ENCODE data around the gene CSMD2.
"Not testable (repeated sequence)": the region's sequence is repeated elsewhere in the genome, so short reads cannot be mapped to it uniquely, and the experiment has no call there.

The CSMD2 gene

DNA sequence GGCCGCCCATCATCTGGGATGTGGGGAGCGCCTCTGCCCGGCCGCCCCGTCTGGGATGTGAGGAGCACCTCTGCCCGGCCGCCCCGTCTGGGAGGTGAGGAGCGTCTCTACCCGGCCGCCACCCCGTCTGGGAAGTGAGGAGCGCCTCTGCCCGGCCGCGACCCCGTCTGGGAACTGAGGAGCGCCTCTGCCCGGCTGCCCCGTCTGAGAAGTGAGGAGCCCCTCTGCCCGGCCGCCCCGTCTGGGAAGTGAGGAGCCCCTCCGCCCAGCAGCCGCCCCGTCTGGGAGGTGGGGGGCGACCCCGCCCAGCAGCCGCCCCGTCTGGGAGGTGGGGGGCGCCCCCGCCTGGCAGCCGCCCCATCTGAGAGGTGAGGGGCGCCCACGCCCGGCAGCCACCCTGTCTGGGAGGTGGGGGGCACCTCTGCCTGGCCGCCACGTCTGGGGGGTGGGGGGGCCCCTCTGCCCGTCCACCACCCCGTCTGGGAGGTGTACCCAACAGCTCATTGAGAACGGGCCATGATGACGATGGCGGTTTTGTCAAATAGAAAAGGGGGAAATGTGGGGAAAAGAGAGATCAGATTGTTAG is 82.9 kb downstream of the CSMD2 start:
- WGBS (ENCODE audit: insufficient coverage, insufficient read length), result no CpG with 5 or more reads among the region's 43 CpGs
- H3K27me3 ChIP-seq (ENCODE audit: control insufficient read depth, insufficient read depth, low read length); DNase-seq (ENCODE audit: low read depth, low spot score); H3K27ac ChIP-seq (ENCODE audit: low read length); H3K9me3 ChIP-seq (ENCODE audit: control insufficient read depth, insufficient read depth, low read length); H3K4me1 ChIP-seq (ENCODE audit: control insufficient read depth, insufficient read depth, low read length); H3K4me3 ChIP-seq (ENCODE audit: low read length); H3K36me3 ChIP-seq (ENCODE audit: control insufficient read depth, insufficient read depth, low read length): not testable (repeated sequence)

DNA sequence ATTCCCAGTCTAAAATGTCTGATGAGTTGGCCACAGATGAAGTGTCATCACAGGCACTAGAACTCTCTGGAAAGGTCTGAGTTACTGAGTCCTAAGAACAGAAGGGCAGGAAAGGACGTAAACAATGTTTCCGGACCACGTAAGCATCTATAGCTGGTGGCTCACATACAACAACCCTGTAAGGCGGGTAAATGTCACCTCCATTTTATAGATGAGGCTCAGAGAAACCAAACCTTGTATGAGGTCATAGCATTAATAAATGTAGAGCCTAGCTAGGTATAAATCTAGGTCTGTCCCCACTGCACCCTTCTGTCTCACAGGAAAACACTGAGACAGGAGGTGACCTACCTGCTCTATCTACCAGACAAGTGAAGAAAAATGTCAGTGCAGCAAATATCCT is 86.6 kb downstream of the CSMD2 start:
- Histone ChIP-seq H3K4me3 (ENCODE audit: low read length) (no peak overlapping the region), H3K4me1 (ENCODE audit: control insufficient read depth, insufficient read depth, low read length) (no peaks in the 10 kb centered on the region), H3K9me3 (ENCODE audit: control insufficient read depth, insufficient read depth, low read length) (no peaks in the 10 kb centered on the region), H3K27ac (ENCODE audit: low read length) (no peak overlapping the region), H3K27me3 (ENCODE audit: control insufficient read depth, insufficient read depth, low read length) (no peaks in the 10 kb centered on the region), H3K36me3 (ENCODE audit: control insufficient read depth, insufficient read depth, low read length) (no peaks in the 10 kb centered on the region)
- WGBS (ENCODE audit: insufficient coverage, insufficient read length), result no CpG with 5 or more reads among the region's 4 CpGs
- DNase-seq (ENCODE audit: low read depth, low spot score), result no peak

- H3K36me3 ChIP-seq (ENCODE audit: control insufficient read depth, insufficient read depth, low read length), result no peaks in the 10 kb centered on the region
- H3K27me3 ChIP-seq (ENCODE audit: control insufficient read depth, insufficient read depth, low read length), result no peaks in the 10 kb centered on the region
- WGBS (ENCODE audit: insufficient coverage, insufficient read length), result no CpG with 5 or more reads among the region's 7 CpGs
- H3K27ac ChIP-seq (ENCODE audit: low read length), result no peak overlapping the region
- DNase-seq (ENCODE audit: low read depth, low spot score), result no peak
- no peaks in the 10 kb centered on the region for H3K9me3 ChIP-seq (ENCODE audit: control insufficient read depth, insufficient read depth, low read length)
- no peaks in the 10 kb centered on the region; the same call in 1 of the 2 replicates for H3K4me1 ChIP-seq (ENCODE audit: control insufficient read depth, insufficient read depth, low read length)
- H3K4me3 ChIP-seq (ENCODE audit: low read length), result no peak overlapping the region
Observed at GRCh38 chr1:34075576-34075975, 89.5 kb downstream of the CSMD2 start.

DNA sequence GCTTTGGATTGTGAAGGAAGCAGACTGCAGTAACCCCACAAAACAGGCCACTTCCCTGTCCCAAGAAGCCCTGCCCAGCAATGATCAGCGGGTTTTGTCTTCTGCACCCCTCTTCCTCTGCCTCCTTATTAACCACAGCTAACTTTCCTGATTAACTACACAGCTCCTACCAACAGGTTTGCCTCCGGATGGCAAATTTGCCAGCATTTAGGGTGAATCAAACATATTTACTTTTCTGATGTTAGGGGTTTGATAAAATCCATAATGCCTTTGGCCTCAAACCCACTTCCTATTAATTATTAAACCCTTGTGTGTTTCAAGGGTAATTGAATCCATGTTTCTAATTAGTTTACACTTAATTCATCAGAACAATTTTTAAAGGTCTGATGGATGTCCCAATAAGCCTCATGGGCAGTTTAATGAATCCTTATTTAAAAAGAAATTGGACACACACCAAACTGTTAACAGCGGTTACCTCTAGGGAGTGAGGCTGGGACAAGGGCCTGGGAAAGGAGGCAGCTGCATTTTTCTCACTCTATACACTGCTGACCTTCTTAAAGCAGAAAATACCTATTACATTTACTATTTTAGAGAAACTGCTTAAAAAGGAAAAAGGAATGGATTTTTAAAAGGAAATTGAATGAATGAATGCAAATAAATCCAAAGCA is 91.9 kb downstream of the CSMD2 start:
- no peak overlapping the region for H3K4me3 ChIP-seq (ENCODE audit: low read length)
- H3K9me3 ChIP-seq (ENCODE audit: control insufficient read depth, insufficient read depth, low read length), result no peaks in the 10 kb centered on the region
- no peak overlapping the region for H3K27ac ChIP-seq (ENCODE audit: low read length)
- H3K27me3 ChIP-seq (ENCODE audit: control insufficient read depth, insufficient read depth, low read length), result no peaks in the 10 kb centered on the region
- WGBS (ENCODE audit: insufficient coverage, insufficient read length), result no CpG with 5 or more reads among the region's 3 CpGs
- no peak for DNase-seq (ENCODE audit: low read depth, low spot score)
- H3K36me3 ChIP-seq (ENCODE audit: control insufficient read depth, insufficient read depth, low read length), result no peaks in the 10 kb centered on the region
- H3K4me1 ChIP-seq (ENCODE audit: control insufficient read depth, insufficient read depth, low read length), result no peaks in the 10 kb centered on the region; the same call in 1 of the 2 replicates

DNA sequence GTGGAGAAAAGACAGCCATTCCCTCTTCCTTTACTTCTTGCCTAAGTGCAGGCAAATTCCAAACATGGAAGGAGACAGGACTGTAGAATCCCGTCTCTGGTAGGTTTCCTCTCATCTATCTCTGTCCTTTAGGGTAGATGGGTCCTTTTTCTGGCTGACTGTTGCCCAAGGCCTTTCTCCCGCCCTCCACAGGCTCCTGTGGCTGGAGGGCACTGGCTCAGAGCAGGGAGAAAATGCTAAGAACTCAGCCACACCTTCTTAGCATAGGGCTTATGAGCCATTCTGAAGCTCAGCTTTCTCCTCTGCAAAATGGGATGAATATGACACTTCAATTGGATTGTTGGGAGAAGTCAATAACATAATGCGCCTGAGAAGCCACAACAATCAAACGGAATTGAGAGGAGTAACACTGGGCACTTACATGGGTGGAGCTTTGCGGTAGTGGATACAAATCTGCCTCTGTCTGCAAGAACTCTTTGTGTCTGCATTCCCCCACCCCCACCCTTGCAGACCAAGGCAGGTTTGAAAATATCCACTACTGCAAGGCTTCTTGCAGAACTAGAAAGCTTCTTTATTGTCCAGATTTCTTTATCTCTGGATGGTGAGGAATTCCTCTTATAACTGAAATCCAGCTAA is 94.7 kb downstream of the CSMD2 start:
- Histone ChIP-seq H3K4me3 (ENCODE audit: low read length) (no peak overlapping the region), H3K9me3 (ENCODE audit: control insufficient read depth, insufficient read depth, low read length) (no peaks in the 10 kb centered on the region), H3K27ac (ENCODE audit: low read length) (no peak overlapping the region), H3K4me1 (ENCODE audit: control insufficient read depth, insufficient read depth, low read length) (no peaks in the 10 kb centered on the region; the same call in 1 of the 2 replicates), H3K27me3 (ENCODE audit: control insufficient read depth, insufficient read depth, low read length) (no peaks in the 10 kb centered on the region), H3K36me3 (ENCODE audit: control insufficient read depth, insufficient read depth, low read length) (no peaks in the 10 kb centered on the region)
- DNase-seq (ENCODE audit: low read depth, low spot score), result no peak
- no CpG with 5 or more reads among the region's 5 CpGs for WGBS (ENCODE audit: insufficient coverage, insufficient read length)

- Histone ChIP-seq H3K27ac (ENCODE audit: low read length) (no peak overlapping the region), H3K27me3 (ENCODE audit: control insufficient read depth, insufficient read depth, low read length) (no peaks in the 10 kb centered on the region), H3K4me1 (ENCODE audit: control insufficient read depth, insufficient read depth, low read length) (no peaks in the 10 kb centered on the region; the same call in 1 of the 2 replicates), H3K4me3 (ENCODE audit: low read length) (no peak overlapping the region), H3K9me3 (ENCODE audit: control insufficient read depth, insufficient read depth, low read length) (no peaks in the 10 kb centered on the region), H3K36me3 (ENCODE audit: control insufficient read depth, insufficient read depth, low read length) (no peaks in the 10 kb centered on the region)
- no CpG with 5 or more reads among the region's 5 CpGs for WGBS (ENCODE audit: insufficient coverage, insufficient read length)
- DNase-seq (ENCODE audit: low read depth, low spot score), result no peak
Observed at GRCh38 chr1:34066981-34067603, 97.9 kb downstream of the CSMD2 start.

DNA sequence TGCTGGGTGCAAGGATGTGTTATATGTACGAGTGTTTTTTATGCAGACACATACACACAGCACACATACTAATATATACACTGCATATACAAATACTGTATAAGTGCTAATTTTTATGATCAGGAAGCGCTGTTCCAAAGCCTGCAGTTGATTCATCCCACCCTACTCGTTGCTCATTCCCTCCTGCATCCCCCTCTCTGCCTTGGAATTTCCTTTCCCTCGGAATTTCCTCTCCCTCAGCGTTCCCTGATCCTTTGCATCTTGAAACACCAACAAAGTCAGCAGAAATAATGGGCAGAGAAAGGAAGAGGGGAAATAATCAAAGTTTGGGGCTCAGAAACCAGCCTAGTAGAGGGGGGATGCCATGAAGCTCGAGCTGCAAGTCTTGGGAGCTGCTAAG is 98.9 kb downstream of the CSMD2 start:
- H3K4me3 ChIP-seq (ENCODE audit: low read length), result no peak overlapping the region
- DNase-seq (ENCODE audit: low read depth, low spot score), result no peak
- no CpG with 5 or more reads among the region's 6 CpGs for WGBS (ENCODE audit: insufficient coverage, insufficient read length)
- no peaks in the 10 kb centered on the region for H3K27me3 ChIP-seq (ENCODE audit: control insufficient read depth, insufficient read depth, low read length)
- H3K9me3 ChIP-seq (ENCODE audit: control insufficient read depth, insufficient read depth, low read length), result no peaks in the 10 kb centered on the region
- H3K4me1 ChIP-seq (ENCODE audit: control insufficient read depth, insufficient read depth, low read length), result no peaks in the 10 kb centered on the region; the same call in 1 of the 2 replicates
- H3K36me3 ChIP-seq (ENCODE audit: control insufficient read depth, insufficient read depth, low read length), result no peaks in the 10 kb centered on the region
- H3K27ac ChIP-seq (ENCODE audit: low read length), result no peak overlapping the region

GRCh38 chr1:34065498-34065897 is 99.5 kb downstream of the CSMD2 start:
- Histone ChIP-seq H3K4me1 (ENCODE audit: control insufficient read depth, insufficient read depth, low read length) (no peaks in the 10 kb centered on the region), H3K9me3 (ENCODE audit: control insufficient read depth, insufficient read depth, low read length) (no peaks in the 10 kb centered on the region), H3K27me3 (ENCODE audit: control insufficient read depth, insufficient read depth, low read length) (no peaks in the 10 kb centered on the region), H3K27ac (ENCODE audit: low read length) (no peak overlapping the region), H3K36me3 (ENCODE audit: control insufficient read depth, insufficient read depth, low read length) (no peaks in the 10 kb centered on the region), H3K4me3 (ENCODE audit: low read length) (no peak overlapping the region)
- no peak for DNase-seq (ENCODE audit: low read depth, low spot score)
- WGBS (ENCODE audit: insufficient coverage, insufficient read length), result no CpG with 5 or more reads among the region's 2 CpGs

DNA sequence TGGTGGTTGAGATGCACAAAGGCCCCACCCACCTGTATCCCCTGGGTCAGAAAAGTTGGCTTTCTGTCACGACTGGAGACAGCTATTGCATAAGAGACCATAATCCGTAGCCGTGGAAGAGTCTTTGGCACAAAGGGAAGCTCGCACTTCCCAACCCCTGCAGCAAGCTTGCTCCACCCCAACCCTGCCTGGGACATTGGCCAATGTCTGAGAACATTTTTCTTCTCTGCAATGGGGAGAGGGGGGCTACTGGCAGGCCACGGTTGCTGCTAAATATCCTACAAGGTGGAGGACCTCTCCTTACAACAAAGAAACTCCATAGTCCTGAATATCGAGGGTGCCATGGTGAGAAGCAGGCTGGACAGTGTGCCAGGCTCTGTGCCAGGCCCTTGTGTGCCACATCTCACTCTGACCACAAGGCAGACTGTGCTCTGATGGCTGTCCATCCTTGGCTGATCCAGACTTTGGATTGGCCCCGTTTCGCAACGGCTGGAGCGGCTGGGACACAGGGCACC is 104.1 kb downstream of the CSMD2 start:
- H3K4me3 ChIP-seq (ENCODE audit: low read length), result no peak overlapping the region
- H3K27ac ChIP-seq (ENCODE audit: low read length), result no peak overlapping the region
- H3K4me1 ChIP-seq (ENCODE audit: control insufficient read depth, insufficient read depth, low read length), result peaks cover 3% of the 10 kb centered on the region; the same call in 1 of the 2 replicates
- H3K9me3 ChIP-seq (ENCODE audit: control insufficient read depth, insufficient read depth, low read length), result no peaks in the 10 kb centered on the region
- WGBS (ENCODE audit: insufficient coverage, insufficient read length), result no CpG with 5 or more reads among the region's 10 CpGs
- no peaks in the 10 kb centered on the region for H3K27me3 ChIP-seq (ENCODE audit: control insufficient read depth, insufficient read depth, low read length)
- no peak for DNase-seq (ENCODE audit: low read depth, low spot score)
- H3K36me3 ChIP-seq (ENCODE audit: control insufficient read depth, insufficient read depth, low read length), result no peaks in the 10 kb centered on the region

DNA sequence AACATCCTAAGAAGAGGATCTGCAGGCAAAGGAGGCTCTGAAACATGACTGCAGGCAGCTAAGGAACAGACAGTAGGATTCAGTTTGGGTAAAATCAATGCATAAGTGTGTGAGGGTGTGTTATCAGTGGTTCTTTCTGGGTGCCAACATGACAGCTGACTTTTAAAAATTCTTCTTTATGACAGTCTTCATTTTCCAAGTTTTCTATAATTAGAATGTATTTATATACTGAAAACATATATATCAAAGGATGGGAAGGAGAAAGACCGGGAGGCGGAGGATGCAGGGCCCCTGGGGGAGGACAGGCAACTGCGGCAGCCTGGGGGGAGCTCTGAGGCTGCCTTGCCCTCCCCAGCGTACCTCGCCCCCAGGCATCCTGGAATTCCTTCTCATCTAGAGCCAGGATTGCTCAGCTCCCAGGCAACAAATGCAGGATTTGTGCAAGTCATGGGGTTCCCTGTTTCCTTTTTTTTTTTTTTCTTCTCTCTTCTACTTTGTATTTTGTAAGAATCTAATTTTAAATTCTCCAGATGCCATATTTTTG is 104.8 kb downstream of the CSMD2 start:
- Histone ChIP-seq H3K4me1 (ENCODE audit: control insufficient read depth, insufficient read depth, low read length) (peaks cover 3% of the 10 kb centered on the region; the same call in 1 of the 2 replicates), H3K27ac (ENCODE audit: low read length) (no peak overlapping the region), H3K4me3 (ENCODE audit: low read length) (no peak overlapping the region), H3K36me3 (ENCODE audit: control insufficient read depth, insufficient read depth, low read length) (no peaks in the 10 kb centered on the region), H3K27me3 (ENCODE audit: control insufficient read depth, insufficient read depth, low read length) (no peaks in the 10 kb centered on the region), H3K9me3 (ENCODE audit: control insufficient read depth, insufficient read depth, low read length) (no peaks in the 10 kb centered on the region)
- no peak for DNase-seq (ENCODE audit: low read depth, low spot score)
- no CpG with 5 or more reads among the region's 5 CpGs for WGBS (ENCODE audit: insufficient coverage, insufficient read length)

Measured in iPS DF 6.9 (cell line).